A549 (cell line): ENCODE results near the gene TFAP2C. TPM values are rescaled to one million over a fixed set of nuclear protein-coding genes. Genes with fewer than 3 reads are reported as not detected.

Experiments used
- ATAC-seq, 2 experiments: fragments of 200-7000 bp in 1 of 2; fragments of >200 bp in 1 of 2; cut with Nextera tagmentation in 1 of 2; cut with Tn5 transposase in 1 of 2; 3 replicates each; pipeline versions ENCODE4 v1.8.0 to v1.9.1; 2018 to 2020; ENCODE audit warnings: mild to moderate bottlenecking in 1 of 2, moderate library complexity in 1 of 2
- CTCF ChIA-PET: fragments of 300-600 bp; sonication (Branson Sonifier 250); formaldehyde crosslinking; extraction: SDS; loops from one replicate; lab custom pipeline; 2021; ENCODE audit warnings: antibody characterized with exemption, inconsistent platforms; lab: Yijun Ruan, JAX
- POLR2A ChIA-PET: fragments of 350-600 bp; formaldehyde crosslinking; extraction: SDS; loops from one replicate; lab custom pipeline; 2021; ENCODE audit warnings: antibody characterized with exemption, inconsistent platforms; lab: Yijun Ruan, JAX
- DNase-seq, 2 experiments: peaks; one replicate each; pipeline versions ENCODE4 v3.0.0 to v3.0.0-alpha.2; 2011 to 2016; ENCODE audit warnings: low read depth in 1 of 2, low spot score in 1 of 2
- FAIRE-seq: peaks from 2 replicates; lab custom pipeline; 2011; peaks lifted over from hg19 to GRCh38; lab: Jason Lieb, UNC
- H3K27ac ChIP-seq, 2 experiments: fragments of >200 bp; sonication (Bioruptor Twin); formaldehyde crosslinking; 3 replicates each; pipeline ENCODE4 v1.5.1; 2016 to 2017
- H3K4me1 ChIP-seq: fragments of >200 bp; sonication (Bioruptor Twin); formaldehyde crosslinking; 3 replicates; pipeline ENCODE4 v1.6.1; 2016
- H3K4me2 ChIP-seq: fragments of >200 bp; sonication (Bioruptor Twin); formaldehyde crosslinking; 3 replicates; pipeline ENCODE4 v1.6.1; 2016
- H3K4me3 ChIP-seq: fragments of >200 bp; sonication (Bioruptor Twin); formaldehyde crosslinking; 3 replicates; pipeline ENCODE4 v1.5.1; 2016
- H3K9me3 ChIP-seq: fragments of >200 bp; sonication (Bioruptor Twin); formaldehyde crosslinking; 3 replicates; pipeline ENCODE4 v1.6.1; 2016
- BHLHE40 ChIP-seq: IDR thresholded peaks from 2 replicates; pipeline ENCODE4 v1.6.1; 2012; ENCODE audit warnings: low read depth, low read length, inconsistent platforms
- CBX8 ChIP-seq: fragments of 200-600 bp; sonication (generic); IDR thresholded peaks from 2 replicates; pipeline ENCODE4 v1.6.1; 2016
- CEBPB ChIP-seq, 2 experiments: fragments of >200 bp in 1 of 2; sonication (Bioruptor Twin) in 1 of 2; formaldehyde crosslinking in 1 of 2; IDR thresholded peaks; 2 replicates each; pipeline ENCODE4 v1.6.1; 2012 to 2016
- CHD4 ChIP-seq: fragments of 200-600 bp; sonication (generic); IDR thresholded peaks from 2 replicates; pipeline ENCODE4 v1.6.1; 2016; ENCODE audit warnings: antibody characterized with exemption, mild to moderate bottlenecking, borderline replicate concordance
- EP300 ChIP-seq, 2 experiments: fragments of >200 bp; sonication (Bioruptor Twin); formaldehyde crosslinking; IDR thresholded peaks; 2 replicates in 1 of 2; 3 replicates in 1 of 2; pipeline ENCODE4 v1.6.1; 2016 to 2017
- HOXA7 ChIP-seq: fragments of 250-450 bp; sonication (Bioruptor Pico); IDR thresholded peaks from 2 replicates; pipeline ENCODE4 v1.5.0; 2020; ENCODE audit warnings: mild to moderate bottlenecking, moderate library complexity
- HOXB13 ChIP-seq: fragments of 250-450 bp; sonication (Bioruptor Pico); IDR thresholded peaks from 2 replicates; pipeline ENCODE4 v1.5.0; 2020; ENCODE audit warnings: low read depth, mild to moderate bottlenecking, moderate library complexity
- HOXB5 ChIP-seq: fragments of 250-450 bp; sonication (Bioruptor Pico); IDR thresholded peaks from 2 replicates; pipeline ENCODE4 v1.5.0; 2020; ENCODE audit warnings: mild to moderate bottlenecking, moderate library complexity
- MAZ ChIP-seq: fragments of 150-350 bp; IDR thresholded peaks from 2 replicates; pipeline ENCODE4 v1.6.1; 2014; ENCODE audit warnings: antibody characterized with exemption, low read depth, low read length, borderline replicate concordance
- MYC ChIP-seq: IDR thresholded peaks from 2 replicates; pipeline ENCODE4 v1.6.1; 2012; ENCODE audit warnings: mild to moderate bottlenecking, inconsistent platforms, low read length, improper control_type of control experiment, borderline replicate concordance
- NFE2L2 ChIP-seq: fragments of 150-350 bp; conservative IDR thresholded peaks from 2 replicates; pipeline ENCODE4 v1.6.1; 2014; ENCODE audit warnings: low read length
- NPAS2 ChIP-seq: fragments of 250-450 bp; sonication (Bioruptor Pico); IDR thresholded peaks from 2 replicates; pipeline ENCODE4 v1.8.0; 2022; ENCODE audit warnings: mild to moderate bottlenecking, moderate library complexity, borderline replicate concordance
- NR3C1 ChIP-seq: fragments of >200 bp; sonication (Bioruptor Twin); formaldehyde crosslinking; IDR thresholded peaks from 3 replicates; pipeline ENCODE4 v1.6.1; 2017
- POLR2A ChIP-seq: IDR thresholded peaks from 2 replicates; pipeline ENCODE4 v1.6.1; 2012; ENCODE audit warnings: mild to moderate bottlenecking, low read length
- POLR2AphosphoS2 ChIP-seq: conservative IDR thresholded peaks from 2 replicates; pipeline ENCODE4 v1.6.1; 2012; ENCODE audit warnings: low read length, improper control_type of control experiment, inconsistent platforms
- SMC3 ChIP-seq: fragments of >200 bp; sonication (Bioruptor Twin); formaldehyde crosslinking; IDR thresholded peaks from 3 replicates; pipeline ENCODE4 v1.6.1; 2018; ENCODE audit warnings: inconsistent platforms
- TFCP2L1 ChIP-seq: fragments of 250-450 bp; sonication (Bioruptor Pico); IDR thresholded peaks from 2 replicates; pipeline ENCODE4 v1.5.0; 2021; ENCODE audit warnings: mild to moderate bottlenecking
- ZC3H11A ChIP-seq: fragments of 450-650 bp; IDR thresholded peaks from 2 replicates; pipeline ENCODE4 v1.6.1; 2014; ENCODE audit warnings: antibody characterized with exemption, mild to moderate bottlenecking
- ZNF302 ChIP-seq: fragments of 250-450 bp; sonication (Bioruptor Pico); IDR thresholded peaks from 2 replicates; pipeline ENCODE4 v1.9.0; 2021; ENCODE audit warnings: inconsistent platforms, mild to moderate bottlenecking, moderate library complexity
- ZSCAN20 ChIP-seq: fragments of 250-450 bp; sonication (Bioruptor Pico); IDR thresholded peaks from 2 replicates; pipeline ENCODE4 v1.8.0; 2022; ENCODE audit warnings: mild to moderate bottlenecking, moderate library complexity
- WGBS: methylation state at CpG from one replicate; pipeline ENCODE4 v1.1.6; 2017; ENCODE audit errors: missing lambda C conversion rate; 5-methylcytosine and 5-hydroxymethylcytosine counted together
- polyA plus RNA-seq, 4 experiments: library from polyadenylated mRNA; depleted of rRNA in 3 of 4; stranded (reverse); fragments of >200 nt; fragmentation: RNase III in 1 of 4; extraction: RNeasy Plus Mini Kit Qiagen cat#74134 plus additional on column Dnase treatment in 1 of 4; gene quantifications; 2 replicates in 3 of 4; 3 replicates in 1 of 4; pipeline ENCODE4 v1.2.3, GENCODE V29; 2011 to 2017
- TF ChIP-seq, protein P1 (sequence below): IDR thresholded peaks from 2 replicates; pipeline ENCODE4 v1.6.1; 2012
- TF ChIP-seq, protein P2 (sequence below): fragments of >200 bp; sonication (Bioruptor Twin); formaldehyde crosslinking; IDR thresholded peaks from 3 replicates; pipeline ENCODE4 v1.5.1; 2016
- TF ChIP-seq, protein P3 (sequence below): fragments of >200 bp; sonication (Bioruptor Twin); formaldehyde crosslinking; IDR thresholded peaks from 3 replicates; pipeline ENCODE4 v1.6.1; 2016
- TF ChIP-seq, protein P4 (sequence below): fragments of 250-450 bp; sonication (Bioruptor Pico); IDR thresholded peaks from 2 replicates; pipeline ENCODE4 v1.5.0; 2021; ENCODE audit warnings: mild to moderate bottlenecking, moderate library complexity, borderline replicate concordance

The TFAP2C gene
- polyA plus RNA-seq, 2 of the 4 experiments (the other 2 are of a cell fraction), result 9.6 to 14.2 TPM

DNA sequence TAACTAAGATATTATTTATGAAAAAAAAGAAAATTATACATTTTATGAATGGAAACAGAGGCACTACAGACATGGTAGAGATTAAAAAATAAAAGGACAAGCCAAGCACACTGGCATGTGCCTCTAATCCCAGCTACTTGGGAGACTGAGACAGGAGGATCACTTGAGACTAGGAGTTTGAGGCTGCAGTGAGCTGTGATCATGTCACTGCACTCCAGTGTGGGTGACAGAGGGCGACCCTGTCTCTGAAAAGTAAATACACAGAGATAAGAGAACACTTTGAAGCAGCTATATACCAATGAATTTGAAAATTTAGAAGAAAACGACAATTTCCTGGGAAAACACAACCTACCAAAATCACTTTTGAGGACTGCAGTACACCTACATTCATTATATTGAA is 47.4 kb upstream of the TFAP2C start (continued):
- TF ChIP-seq HOXA7 (CRISPR knock-in tag), result no peak
- TF ChIP-seq CEBPB (IDR thresholded peaks at IDR 0.05), result no peak
- TF ChIP-seq HOXB5 (CRISPR knock-in tag), result no peak
- TF ChIP-seq NPAS2, result no peak
- no peak for TF ChIP-seq NFE2L2
- no peak for TF ChIP-seq POLR2AphosphoS2
- no peak for TF ChIP-seq POLR2A
- TF ChIP-seq, protein P1, sequence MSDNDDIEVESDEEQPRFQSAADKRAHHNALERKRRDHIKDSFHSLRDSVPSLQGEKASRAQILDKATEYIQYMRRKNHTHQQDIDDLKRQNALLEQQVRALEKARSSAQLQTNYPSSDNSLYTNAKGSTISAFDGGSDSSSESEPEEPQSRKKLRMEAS, result no peak

DNA sequence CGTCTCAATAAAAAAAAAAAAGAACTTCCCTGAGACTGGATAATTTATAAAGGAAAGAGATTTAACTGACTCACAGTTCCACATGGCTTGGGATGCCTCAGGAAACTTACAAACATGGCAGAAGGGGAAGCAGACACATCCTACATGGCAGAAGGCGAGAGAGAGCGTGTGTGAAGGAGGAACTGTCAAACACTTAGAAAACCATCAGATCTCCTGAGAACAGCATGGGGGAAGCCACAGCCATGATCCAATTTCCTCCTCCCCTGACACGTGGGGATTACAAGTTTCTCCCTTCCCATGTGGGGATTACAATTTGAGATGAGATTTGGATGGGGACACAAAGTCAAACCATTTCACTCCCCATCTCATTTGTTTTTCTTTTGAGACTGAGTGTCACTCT is 46.6 kb upstream of the TFAP2C start:
- POLR2A ChIA-PET, result no interaction called here
- Histone ChIP-seq H3K9me3 (no peaks in the 10 kb centered on the region), H3K4me2 (no peak overlapping the region), H3K4me1 (peaks cover 10% of the 10 kb centered on the region), H3K27ac (no peak overlapping the region), H3K4me3 (no peak overlapping the region)
- no peak for ATAC-seq
- WGBS, result 89% methylated on average over 4 of the region's 4 CpGs
- DNase-seq, result no peak
- CTCF ChIA-PET, result no interaction called here
- TF ChIP-seq POLR2AphosphoS2 (no peak), ZC3H11A (no peak), CBX8 (no peak), MYC (no peak), SMC3 (no peak), EP300 (IDR thresholded peaks at IDR 0.05) (no peak)
- TF ChIP-seq, protein P2, sequence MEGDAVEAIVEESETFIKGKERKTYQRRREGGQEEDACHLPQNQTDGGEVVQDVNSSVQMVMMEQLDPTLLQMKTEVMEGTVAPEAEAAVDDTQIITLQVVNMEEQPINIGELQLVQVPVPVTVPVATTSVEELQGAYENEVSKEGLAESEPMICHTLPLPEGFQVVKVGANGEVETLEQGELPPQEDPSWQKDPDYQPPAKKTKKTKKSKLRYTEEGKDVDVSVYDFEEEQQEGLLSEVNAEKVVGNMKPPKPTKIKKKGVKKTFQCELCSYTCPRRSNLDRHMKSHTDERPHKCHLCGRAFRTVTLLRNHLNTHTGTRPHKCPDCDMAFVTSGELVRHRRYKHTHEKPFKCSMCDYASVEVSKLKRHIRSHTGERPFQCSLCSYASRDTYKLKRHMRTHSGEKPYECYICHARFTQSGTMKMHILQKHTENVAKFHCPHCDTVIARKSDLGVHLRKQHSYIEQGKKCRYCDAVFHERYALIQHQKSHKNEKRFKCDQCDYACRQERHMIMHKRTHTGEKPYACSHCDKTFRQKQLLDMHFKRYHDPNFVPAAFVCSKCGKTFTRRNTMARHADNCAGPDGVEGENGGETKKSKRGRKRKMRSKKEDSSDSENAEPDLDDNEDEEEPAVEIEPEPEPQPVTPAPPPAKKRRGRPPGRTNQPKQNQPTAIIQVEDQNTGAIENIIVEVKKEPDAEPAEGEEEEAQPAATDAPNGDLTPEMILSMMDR, result no peak
- TF ChIP-seq, protein P3, sequence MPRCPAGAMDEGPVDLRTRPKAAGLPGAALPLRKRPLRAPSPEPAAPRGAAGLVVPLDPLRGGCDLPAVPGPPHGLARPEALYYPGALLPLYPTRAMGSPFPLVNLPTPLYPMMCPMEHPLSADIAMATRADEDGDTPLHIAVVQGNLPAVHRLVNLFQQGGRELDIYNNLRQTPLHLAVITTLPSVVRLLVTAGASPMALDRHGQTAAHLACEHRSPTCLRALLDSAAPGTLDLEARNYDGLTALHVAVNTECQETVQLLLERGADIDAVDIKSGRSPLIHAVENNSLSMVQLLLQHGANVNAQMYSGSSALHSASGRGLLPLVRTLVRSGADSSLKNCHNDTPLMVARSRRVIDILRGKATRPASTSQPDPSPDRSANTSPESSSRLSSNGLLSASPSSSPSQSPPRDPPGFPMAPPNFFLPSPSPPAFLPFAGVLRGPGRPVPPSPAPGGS, result no peak
- FAIRE-seq, result no peak

DNA sequence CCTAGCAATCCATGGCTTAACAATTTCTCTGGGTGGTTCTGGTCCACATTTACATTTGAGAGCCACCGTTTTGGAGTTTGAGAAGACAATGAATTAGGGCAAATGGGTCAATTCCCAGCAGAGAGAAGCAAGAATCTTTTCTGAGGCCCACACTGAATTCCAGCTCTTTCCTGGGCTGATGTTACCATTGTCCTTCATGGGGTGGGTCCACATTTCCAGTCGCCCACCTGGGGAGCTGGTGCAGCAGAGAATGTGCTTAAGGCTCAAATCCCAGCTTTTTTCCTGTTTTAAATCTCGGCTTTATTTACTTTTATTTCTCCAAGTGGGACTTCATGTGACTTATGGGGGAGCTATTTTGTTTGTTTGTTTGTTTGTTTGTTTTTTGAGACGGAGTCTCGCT is 44.2 kb upstream of the TFAP2C start:
- Histone ChIP-seq H3K4me3 (no peak overlapping the region), H3K27ac (no peak overlapping the region), H3K4me2 (no peak overlapping the region), H3K4me1 (peaks cover 17% of the 10 kb centered on the region), H3K9me3 (no peaks in the 10 kb centered on the region)
- FAIRE-seq (no peak), ATAC-seq (no peak), DNase-seq (no peak)
- POLR2A ChIA-PET, result interaction anchor here (0.7 kb wide), 1 partner anchor 24 kb away, joined by 4 read pairs; no protein-coding TSS in a partner anchor
- CTCF ChIA-PET, result interaction anchor here (1.6 to 2.3 kb wide), 3 partner anchors 8 to 34 kb away, joined by 3 to 8 read pairs (median 6); no protein-coding TSS in a partner anchor
- no peak for TF ChIP-seq HOXB13 (CRISPR knock-in tag)
- no peak for TF ChIP-seq CHD4
- no peak for TF ChIP-seq CBX8
- no peak for TF ChIP-seq EP300 (IDR thresholded peaks at IDR 0.05)
- no peak for TF ChIP-seq HOXB5 (CRISPR knock-in tag)
- TF ChIP-seq MAZ, result no peak
- TF ChIP-seq, protein P4, sequence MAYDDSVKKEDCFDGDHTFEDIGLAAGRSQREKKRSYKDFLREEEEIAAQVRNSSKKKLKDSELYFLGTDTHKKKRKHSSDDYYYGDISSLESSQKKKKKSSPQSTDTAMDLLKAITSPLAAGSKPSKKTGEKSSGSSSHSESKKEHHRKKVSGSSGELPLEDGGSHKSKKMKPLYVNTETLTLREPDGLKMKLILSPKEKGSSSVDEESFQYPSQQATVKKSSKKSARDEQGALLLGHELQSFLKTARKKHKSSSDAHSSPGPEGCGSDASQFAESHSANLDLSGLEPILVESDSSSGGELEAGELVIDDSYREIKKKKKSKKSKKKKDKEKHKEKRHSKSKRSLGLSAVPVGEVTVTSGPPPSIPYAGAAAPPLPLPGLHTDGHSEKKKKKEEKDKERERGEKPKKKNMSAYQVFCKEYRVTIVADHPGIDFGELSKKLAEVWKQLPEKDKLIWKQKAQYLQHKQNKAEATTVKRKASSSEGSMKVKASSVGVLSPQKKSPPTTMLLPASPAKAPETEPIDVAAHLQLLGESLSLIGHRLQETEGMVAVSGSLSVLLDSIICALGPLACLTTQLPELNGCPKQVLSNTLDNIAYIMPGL (CRISPR knock-in tag), result no peak
- TF ChIP-seq BHLHE40, result no peak
- no peak for TF ChIP-seq ZNF302 (CRISPR knock-in tag)
- TF ChIP-seq TFCP2L1 (CRISPR knock-in tag), result no peak
- no peak for TF ChIP-seq ZSCAN20 (CRISPR knock-in tag)
- TF ChIP-seq NR3C1, result no peak
- 67% methylated on average over 5 of the region's 5 CpGs for WGBS
